ENCODE measurements around the gene PPEF1.
"Not testable (repeated sequence)": the region's sequence is repeated elsewhere in the genome, so short reads cannot be mapped to it uniquely, and the experiment has no call there.

Gene PPEF1

DNA sequence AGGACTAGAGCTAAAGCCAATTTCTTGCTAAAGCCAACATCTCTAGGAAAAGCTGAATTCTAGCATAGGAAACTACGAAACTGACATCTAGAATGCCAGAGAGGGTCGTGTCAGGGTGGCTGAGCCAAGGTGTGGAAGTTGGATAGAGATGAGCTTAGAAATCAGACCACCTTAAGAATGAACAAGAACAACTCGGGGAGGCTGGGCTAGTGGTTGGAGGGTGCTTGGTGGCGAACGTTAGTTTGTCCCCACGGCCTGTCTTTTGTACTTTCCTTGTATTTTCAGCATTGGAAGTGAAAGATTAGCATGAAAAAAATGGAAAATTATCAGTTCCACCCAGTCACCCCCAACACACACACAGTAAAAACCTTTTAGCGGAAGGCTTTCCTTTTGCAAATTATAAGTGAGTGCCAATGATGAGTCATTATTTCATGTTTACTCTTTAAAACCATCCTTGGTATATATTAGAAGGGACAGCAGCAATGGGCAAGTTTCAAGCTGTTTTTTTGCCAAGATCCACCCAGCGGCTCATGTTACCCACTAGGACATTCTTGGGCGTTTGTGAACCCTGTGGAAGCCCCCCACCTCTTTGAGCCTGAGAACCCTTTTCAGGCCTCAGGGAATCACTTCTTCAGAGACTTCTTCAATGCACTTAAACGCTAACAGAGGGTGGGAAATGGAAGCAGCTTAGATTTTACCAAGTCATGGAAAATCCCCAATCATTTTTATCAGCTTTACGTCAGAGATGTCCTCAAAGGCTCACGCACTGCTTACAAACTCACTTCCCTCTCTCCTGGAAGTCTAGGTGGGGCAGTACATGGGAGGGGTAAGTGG, 4.9 kb upstream of the PPEF1 start:
- DNase-seq = no peak

DNA sequence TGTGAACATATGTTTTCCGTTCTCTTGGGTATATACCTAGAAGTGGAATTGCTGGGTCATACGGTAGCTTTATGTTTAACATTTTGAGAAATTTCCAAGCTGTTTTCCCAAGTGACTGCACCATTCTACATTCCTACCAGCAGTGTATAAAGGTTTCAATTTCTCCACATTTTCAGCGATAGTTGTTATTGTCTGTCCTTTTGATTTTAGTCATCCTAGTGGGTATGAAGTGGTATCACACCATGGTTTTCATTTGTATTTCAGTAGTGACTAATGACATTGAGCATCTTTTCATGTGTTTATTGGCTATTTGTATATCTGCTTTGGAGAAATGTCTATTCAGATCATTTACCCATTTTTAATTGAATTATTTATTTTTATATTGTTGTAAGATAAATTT, 2.4 kb downstream of the PPEF1 start:
- no peak for DNase-seq

DNA sequence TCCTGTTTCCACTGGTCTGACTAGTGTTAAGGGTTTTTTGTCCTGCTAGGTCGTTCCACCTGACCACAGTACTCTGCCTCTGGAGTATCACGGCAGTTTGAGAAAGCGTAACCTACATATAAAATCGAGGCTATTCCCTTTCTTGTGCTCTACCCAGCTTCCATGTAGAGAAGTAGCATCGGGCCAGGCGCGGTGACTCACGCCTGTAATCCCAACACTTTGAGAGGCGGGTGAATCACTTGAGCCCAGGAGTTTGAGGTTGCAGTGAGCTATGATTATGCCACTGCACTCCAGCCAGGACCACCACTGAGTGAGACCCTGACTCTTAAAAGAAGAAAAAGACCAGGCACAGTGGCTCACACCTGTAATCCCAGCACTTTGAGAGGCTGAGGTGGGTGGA, 7.5 kb downstream of the PPEF1 start:
- no peak for DNase-seq

DNA sequence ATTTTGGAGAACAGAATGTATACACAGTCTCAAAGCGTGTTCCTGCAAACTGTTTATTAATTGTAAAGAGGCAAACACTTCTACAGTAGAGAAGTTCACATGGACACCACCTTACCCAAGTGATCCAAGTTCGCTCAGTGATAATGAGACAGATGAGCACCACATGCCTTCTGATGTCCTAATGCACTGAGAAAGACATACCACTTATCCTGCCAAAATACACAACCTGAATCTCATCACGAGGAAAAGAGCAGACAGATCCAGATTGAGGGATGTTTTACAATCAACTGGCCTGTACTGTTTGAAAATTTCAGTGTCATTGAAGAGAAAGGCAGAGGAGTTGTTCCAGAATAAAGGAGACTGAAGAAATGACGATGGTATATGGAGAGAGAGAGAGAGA, 12.4 kb downstream of the PPEF1 start:
- DNase-seq = no peak

DNA sequence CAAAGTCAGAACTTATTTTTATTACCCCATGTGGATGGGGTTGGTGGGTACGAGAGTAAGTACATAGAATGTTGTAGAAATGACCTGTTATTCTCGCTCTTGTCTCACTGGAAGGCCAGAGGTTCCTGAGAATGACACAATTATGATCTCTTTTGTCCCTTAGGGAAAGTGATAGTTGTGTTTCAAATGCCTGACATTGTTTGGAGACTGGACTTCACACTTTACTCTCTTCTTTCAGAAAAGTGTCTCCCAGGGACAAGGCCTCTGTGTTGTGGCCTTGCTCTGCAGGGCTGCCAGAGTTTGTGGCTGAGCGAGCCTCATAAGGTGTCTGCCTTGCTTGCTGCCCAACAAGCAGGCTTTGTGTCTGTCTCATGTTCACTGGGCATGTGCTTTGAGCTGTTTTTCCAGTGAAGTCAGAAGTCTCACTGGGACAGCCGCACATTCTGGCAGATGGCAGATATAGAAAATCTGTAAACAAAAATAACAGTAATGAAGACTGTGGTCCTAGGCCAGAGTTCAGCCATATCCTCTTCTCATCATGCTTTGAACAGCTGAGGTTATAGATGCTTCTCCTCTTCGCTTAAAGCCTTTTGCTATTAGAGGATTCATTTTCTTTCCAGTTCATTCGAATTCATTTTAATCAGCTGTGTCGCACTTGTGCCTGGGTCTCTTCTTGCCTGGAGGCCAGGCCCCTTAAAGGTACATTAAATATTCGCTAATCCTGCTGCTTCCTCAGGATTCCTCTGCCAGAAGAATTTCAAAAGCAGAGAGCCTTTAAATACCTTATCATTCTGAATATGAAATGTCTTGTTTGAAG, 14.4 kb downstream of the PPEF1 start:
- DNase-seq = no peak

DNA sequence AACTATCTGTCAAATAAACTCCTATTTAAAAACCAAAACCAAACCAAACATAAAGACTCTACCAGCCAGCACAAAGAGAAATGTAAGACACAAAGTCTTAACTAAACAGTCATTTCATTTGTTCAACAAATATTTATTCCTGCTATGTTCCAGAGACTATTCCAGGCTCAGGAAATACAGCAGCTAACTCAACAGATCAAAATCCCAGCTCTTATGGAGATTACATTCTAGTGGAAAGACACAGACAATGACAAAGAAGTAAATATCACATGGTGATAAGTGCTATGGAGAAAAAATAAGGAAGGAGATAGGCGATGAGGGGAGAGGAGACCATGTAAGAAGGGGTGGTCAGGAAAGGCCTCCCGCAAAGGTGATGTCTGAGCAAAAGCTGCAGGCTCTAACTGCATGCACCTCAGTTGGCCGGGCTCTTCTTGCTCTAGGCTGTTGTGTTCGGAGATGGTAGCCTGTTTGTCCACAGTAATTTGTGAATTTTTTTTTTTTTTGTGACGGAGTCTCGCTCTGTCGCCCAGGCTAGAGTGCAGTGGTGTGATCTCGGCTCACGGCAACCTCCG, 15.1 kb downstream of the PPEF1 start:
- no peak for DNase-seq

DNA sequence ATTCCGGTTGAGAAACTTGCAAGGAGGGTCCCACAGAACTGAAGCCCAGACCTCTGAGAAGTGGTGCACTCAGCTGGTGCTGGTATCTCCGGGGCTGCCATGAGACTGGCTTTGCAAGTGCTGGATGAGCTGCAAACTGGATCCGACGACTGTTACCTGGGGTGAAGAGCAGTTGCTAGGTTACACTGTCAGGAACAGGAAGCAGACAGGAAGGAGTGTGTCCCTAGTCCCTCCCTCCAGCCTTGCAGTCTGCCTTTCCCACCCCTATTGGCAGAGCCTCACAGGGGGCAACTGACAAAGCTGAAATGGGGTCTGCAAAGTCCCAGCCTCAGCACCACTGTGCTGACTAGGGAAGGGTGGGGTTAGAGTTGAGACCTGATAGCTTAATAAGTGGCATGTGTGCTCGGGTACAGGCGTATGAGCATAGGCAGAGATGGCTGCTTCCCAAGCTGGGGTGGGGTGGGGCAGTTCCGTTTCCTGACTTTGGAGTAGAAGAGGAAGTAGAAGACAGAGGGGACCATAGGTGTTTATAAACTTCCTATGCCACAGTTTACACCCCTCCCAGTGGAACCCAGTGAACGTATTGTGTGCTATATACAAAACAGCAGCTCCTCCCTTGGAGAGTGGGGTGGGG, 18.0 kb downstream of the PPEF1 start:
- DNase-seq = no peak

DNA sequence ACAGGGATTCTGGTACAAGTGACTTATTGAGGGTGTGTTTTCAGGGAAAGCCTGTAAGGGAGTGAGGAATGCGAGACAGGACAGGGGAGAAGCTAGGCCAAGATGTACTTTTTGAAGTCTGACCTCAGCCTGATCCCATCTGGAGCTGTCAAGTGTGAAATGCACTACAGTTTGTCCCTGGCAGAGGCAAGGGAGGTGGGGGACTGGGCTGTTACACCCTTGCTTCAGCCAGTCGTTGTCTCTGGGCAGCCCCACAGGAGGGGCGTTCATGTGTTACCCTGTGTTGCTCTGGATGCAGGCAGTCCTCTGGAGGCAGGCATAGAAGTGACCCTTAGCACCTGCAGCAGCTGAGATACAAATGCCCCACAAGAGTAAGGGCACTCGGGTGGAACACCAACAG, 25.8 kb downstream of the PPEF1 start:
- DNase-seq = no peak

DNA sequence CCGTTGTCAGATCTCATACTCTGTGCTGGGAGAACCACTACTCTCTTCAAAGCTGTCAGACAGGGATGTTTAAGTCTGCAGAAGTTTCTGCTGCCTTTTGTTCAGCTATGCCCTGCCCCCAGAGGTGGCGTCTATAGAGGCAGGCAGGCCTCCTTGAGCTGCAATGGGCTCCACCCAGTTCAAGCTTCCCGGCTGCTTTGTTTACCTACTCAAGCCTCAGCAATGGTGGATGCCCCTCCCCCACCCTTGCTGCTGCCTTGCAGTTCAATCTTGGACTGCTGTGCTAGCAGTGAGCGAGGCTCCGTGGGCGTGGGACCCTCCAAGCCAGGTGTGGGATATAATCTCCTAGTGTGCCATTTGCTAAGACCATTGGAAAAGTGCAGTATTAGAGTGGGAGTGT, 32.2 kb downstream of the PPEF1 start:
- DNase-seq = not testable (repeated sequence)

DNA sequence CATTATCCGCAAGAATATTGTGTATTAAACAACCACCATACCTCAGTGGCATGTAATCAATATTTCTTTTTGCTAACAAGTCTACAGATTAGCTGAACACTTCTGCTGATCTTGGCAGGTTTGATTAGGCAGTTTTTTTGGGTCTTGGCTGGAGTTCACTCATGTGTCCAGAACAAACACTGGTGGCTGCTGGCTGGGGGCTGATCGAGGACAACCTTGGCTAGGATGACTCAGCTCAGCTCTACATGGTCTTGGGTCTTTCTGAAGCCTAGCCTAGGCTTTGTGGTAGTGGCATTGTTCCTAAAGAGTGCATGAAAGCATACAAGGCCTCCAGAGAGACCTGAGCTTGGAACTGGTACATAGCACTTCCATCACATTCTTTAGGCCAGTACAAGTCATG, 41.1 kb downstream of the PPEF1 start:
- no peak for DNase-seq

DNA sequence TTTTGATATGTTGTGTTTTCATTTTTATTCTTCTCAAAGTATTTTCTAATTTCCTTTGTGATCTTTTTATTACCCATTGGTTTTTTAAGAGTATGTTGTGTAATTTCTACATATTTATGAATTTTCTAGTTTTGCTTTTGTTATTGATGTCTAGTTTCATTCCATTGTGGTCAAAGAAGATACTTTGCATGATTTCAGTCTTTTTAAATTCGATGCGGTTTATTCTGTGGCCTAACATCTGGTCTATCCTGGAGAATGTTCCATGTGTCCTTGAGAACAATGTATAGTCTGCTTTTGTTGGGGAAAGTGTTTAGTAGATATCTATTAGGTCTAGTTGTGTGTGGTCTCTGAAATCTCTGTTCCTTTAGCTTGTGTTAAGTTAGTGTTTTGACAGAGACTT, 46.2 kb downstream of the PPEF1 start:
- no peak for DNase-seq

DNA sequence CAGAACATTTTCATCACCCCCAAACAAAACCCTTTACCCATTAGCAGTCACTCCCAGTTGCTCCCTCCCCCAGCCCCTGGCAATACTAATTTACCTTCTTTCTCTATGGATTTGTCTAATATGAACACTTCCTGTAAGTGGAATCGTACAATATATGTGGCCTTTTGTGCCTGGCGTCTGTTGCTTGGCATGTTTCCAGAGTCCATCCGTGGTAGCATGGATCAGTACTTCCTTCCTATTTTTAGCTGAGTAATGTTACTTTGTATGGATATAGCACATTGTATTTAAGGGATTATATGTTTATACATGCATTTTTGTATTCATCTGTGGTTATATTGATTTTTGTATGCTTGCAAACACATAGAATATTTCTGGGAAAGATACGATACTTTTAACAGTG, 48.2 kb downstream of the PPEF1 start:
- DNase-seq = no peak

DNA sequence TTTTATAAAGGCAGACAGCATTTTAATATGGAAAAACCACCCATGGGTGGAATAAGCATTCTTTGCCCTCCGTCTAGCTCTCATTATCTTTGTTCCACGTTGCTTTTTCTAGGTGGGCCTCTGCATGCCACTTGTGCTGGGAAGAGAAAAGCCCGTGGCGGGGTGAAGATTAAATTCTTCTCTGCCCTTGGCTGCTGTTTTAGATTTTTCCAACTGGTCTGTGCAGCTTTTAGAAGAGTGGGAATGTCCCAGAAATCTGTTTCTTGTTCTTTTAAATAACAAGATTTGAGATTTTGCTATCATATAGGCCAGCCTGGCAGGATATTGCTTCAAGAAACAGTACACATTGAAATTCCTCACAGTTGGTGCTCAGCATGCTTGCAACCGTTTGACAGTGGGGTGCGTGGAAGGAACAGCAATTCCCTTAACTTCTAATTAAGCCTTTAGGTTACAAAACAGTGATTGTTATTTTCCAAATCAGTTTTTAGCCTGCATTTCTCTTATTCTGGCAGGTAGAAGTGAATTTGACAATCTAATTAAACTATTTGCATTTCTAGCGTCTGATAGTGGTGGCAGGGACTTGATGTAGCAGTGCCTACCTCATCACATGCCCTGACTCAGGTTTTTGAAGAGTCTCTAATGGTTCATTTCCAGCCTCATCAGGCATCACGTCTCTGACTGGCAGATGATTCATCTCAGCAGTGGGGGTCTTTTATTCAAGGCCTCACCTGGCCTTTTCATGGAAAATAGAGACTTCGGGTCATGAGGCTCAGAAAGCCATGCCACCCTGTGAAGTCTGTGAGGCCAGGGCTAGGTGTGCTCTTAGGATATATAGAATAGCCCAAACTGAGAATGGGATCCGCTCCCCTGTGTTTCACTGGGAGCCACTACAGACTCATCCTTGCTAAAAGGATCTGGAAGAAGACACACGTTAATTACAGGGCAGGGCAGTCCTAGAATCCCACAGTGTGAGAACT, 50.8 kb downstream of the PPEF1 start:
- DNase-seq = no peak

DNA sequence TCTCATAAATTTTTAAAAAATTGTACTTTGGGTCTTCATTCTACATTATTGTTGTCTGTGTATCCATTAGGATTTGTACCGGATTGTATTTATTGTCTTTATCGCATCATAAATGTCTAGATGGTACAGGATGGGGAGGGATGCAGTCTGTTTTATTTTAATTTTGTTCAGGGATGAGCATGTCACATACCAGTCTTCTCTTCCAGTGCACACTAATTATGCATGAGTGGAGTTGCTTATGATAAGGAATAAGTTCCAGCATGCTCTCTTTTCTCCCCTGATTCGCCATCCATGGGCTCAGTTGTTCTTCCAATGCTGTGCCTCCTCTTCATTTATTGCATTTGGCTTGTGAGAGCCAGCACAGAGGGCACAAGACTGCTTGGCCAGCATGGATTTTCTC, 54.3 kb downstream of the PPEF1 start:
- no peak for DNase-seq

DNA sequence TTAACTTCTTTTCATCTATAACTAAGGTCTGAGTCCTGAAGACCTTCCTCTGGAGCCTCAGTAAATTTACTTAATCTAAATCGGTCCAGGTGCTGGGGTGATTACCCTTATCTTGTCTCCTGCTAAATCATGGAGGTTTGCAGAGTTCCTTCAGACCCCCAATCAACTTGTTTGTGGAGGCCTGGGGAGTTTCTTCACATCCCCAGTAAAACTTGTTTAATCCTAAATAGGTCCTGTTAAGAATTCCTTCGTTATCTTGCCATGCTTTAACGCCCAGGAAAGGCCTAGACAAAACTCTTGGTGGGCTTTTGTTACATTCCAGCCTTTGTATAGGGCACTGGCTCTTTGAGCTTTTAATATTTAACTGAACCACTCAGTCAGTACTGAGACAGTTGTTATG, 55.7 kb downstream of the PPEF1 start:
- not testable (repeated sequence) for DNase-seq

DNA sequence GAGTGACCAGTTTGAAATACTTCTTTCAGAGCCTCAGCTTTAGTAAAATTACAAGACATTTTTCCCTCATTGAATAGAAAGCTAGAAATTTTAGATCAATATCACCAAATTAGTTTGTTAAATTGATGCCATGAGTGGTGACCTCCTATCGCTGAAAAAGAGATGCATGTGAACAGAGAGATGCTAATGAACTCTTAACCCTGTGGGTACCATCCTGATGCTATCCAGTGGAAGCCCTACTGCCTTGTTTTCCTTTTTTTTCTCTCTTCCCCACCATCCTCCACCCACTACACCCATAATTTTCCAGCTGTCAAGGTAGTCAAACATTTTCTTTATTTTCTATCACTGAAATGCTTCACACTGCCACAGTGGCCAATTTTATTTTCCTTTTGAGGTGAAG, 61.9 kb downstream of the PPEF1 start:
- DNase-seq = no peak

DNA sequence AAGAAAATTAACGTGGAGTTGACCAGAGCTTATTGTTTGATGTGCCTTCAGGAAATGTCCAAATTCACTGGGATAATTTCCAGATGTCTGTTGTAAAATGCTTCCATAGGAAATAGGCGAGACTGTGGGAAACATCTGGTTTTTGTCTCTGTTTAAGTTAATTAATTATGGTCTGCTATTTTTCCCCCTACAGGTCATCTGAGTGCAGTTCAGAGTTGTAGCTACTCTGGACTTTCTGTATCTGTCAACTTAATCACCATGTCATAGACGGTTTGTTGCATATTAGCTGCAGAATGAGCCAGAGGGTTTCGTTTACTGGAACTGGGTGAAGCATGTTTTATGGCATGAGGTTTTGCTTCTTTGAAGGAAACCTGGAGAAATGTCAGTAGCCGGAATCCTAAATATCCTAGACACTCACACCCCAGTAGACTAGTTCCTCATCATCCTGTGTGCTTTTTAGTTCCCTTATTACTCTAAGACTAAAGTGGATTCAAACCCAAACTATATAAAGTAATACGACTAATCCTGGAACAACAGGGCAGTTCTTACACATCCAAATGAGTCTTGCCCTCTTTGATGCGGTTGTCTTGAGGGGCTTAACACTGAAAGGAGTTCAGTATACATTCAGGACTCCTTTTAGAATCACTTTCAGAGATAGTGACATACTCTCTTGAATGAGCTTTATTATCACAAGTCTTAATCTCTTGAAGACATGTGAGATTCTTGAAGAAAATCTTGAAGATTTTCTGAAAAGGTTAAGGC, 62.5 kb downstream of the PPEF1 start:
- DNase-seq = no peak

DNA sequence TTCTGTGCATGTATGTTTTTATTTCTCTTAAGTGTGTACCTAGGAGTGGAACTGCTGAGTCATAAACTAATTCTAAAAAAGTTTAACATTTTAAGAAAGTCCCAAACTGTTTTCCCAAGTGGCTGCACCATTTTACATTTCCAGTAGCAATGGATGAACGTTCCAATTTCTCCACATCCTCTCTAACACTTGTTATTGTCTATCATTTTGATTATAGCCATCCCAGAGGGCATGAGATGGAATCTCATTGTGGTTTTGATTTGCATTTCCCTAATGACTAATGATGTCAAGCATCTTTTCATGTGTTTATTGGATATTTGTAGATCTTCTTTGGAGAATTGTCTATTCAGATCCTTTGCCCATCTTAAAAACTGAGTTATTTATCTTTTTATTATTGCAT, 82.5 kb downstream of the PPEF1 start:
- no peak for DNase-seq

DNA sequence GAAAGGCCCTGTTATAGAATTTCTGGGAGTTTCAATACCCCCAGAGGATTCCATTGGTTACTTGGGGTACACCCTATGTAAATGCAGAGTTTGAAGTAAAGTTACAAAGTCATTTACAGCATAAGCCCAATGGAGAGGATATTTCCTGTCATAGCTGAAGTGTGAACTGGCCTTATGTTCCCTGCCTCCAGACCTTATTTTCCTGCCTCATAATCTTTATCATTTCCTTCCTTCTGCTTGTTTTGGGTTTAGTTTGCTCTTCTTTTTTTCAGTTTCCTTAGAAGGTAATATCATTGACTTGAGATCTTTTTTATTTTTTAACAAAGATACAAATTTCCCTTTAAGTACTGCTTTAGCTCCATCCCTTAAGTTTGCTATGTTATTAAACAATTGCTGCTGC, 85.4 kb downstream of the PPEF1 start:
- DNase-seq = no peak

DNA sequence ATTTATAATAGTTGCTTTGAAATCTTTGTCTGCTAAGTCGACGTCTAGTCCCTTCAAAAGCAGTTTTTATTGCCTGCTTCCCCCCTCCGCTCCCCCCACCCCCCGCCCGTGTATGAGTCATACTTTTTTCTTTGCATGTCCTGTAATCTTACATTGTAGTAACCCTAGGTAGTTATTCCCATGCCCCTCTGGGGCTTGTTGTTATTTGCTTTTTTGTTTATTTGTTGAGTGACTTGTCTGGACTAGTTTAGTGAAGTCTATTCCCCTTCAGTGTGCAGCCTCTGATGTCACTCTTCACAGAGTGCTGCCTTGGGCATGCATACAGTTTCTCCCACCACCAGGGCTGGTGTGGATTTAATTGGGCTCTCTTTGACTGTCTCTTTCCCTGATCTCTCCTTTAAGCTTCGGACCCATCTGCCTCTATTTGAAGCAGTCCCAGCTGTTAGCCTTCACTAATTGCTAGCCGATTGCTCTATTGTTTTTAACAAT, 86.2 kb downstream of the PPEF1 start:
- DNase-seq = no peak

DNA sequence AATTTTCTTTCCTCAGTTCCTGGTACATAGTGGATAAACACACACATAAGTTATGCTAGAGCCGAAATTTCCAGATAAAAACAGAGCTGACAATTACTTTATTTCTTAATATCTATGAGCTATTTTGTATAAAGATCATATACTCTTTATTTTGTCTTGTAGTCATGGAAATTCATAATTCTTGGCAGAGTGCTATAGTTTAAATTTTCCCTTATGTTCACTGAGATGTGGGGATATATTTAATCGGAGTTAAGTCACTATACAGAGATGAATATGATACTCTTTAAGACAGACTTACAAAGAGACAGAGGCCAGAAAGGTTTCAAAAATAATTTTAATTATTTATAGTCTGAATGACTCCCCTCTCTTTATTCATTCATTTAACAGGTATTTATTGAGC, 89.7 kb downstream of the PPEF1 start:
- no peak for DNase-seq

Data from stimulated activated CD4-positive, alpha-beta T cell treated with anti-CD3 and anti-CD28 coated beads, Interleukin-12 subunit alpha, Interleukin-12 subunit beta, amount 100 ng/mL, for 4 hours (primary cell).